ENCODE measurements around the gene ARL10.

Gene ARL10

DNA sequence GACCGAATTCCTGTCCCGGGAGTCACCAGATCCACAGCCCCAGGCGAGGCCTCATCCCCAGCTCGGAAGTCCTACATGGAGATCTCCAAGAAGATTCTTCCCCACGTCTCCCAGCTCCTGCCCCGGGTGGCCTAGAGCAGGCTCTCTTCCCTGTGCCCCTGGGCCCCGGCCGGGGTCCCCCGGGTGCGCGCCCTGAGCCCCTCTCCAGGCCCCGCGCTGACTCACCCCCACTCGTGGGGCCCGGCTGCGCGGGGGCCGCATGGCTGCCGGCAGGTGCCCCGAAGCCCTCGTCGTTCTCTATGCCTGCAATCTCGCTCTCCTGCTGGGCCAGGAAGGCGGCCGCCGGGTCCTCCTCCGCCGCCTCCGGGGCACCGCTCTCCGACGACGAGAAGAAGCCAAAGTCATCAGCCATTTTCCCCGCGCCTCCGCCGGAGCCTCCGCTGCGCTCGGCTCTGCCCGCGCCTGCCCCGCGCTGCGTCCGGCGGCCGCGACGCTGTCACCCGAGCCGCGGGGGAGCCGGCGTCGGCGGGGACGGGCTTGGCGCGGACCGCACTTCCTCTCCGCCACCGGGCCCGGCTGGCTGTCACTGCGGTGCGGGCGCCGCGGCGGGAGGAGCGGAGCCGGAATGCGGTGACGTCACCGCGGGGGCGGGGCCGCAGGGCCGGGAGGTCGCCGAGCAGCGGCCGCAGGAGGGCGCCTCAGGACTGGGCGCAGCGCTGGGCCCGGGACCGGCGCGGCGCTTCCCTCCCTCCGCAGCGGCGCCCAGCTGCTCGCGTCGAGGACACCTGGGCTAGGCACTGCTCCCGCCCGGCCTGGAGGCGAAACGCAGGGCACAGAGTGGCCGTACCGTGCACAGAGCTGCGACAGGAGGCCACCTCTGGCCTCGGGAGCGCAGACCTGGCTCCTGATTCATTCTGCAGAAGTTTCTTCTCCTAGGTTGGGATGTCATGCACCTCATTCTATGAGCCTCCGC is 51.0 kb downstream of the ARL10 start, which contains the start of gene CLTB:
Gene CLTB, minus strand, starts transcription at position 588 of the 973 bp plus-strand sequence. Its CDS starts 176 bp downstream, at position 412.
- TF ChIP-seq GATA1 (IDR thresholded peaks at IDR 0.05; ENCODE audit: low read depth, low read length) (no peak), POLR2A (IDR thresholded peaks at IDR 0.05; ENCODE audit: low read length) (peak; percentile 68)
- DNase-seq, result peak; percentile 91 to 96

- no peak for TF ChIP-seq POLR2A (IDR thresholded peaks at IDR 0.05; ENCODE audit: low read length)
- no peak for TF ChIP-seq GATA1 (IDR thresholded peaks at IDR 0.05; ENCODE audit: low read depth, low read length)
- DNase-seq, result no peak
These were observed 51.7 kb downstream of the ARL10 start for GRCh38 chr5:176416965-176417364.

DNA sequence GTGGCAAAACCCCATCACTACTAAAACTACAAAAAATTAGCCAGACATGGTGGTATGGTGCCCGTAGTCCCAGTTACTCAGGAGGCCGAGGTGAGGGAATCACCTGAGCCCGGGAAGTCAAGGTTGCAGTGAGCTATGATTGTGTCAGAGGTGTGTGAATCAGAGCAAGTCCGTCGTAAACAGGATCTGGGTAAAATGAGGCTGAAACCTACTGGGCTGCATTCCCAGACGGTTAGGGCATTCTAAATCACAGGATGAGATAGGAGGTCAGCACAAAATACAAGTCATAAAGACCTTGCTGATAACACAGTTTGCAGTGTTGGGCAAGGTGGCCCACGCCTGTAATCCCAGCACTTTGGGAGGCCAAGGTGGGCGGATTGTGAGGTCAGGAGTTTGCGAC is 53.0 kb downstream of the ARL10 start:
- TF ChIP-seq POLR2A (IDR thresholded peaks at IDR 0.05; ENCODE audit: low read length), result no peak
- no peak for TF ChIP-seq GATA1 (IDR thresholded peaks at IDR 0.05; ENCODE audit: low read depth, low read length)
- DNase-seq, result no peak

DNA sequence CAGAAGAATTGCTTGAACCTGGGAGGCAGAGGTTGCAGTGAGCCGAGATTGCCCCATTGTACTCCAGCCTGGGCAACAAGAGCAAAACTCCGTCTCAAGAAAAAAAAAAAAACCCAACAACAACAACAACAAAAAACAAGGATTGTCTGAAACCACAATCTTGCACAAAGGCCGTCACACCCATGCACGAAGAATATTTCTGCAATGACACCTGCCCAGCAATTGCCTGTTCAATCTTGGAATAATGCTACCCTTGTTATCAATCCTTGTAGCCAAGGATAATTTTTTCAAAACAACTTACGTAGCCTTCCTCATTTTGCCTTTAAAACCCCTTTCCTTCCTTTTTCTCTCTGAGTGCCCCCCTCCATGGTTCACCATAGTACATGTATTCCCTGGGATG is 54.8 kb downstream of the ARL10 start:
- no peak for DNase-seq
- TF ChIP-seq GATA1 (IDR thresholded peaks at IDR 0.05; ENCODE audit: low read depth, low read length) (no peak), POLR2A (IDR thresholded peaks at IDR 0.05; ENCODE audit: low read length) (no peak)

DNA sequence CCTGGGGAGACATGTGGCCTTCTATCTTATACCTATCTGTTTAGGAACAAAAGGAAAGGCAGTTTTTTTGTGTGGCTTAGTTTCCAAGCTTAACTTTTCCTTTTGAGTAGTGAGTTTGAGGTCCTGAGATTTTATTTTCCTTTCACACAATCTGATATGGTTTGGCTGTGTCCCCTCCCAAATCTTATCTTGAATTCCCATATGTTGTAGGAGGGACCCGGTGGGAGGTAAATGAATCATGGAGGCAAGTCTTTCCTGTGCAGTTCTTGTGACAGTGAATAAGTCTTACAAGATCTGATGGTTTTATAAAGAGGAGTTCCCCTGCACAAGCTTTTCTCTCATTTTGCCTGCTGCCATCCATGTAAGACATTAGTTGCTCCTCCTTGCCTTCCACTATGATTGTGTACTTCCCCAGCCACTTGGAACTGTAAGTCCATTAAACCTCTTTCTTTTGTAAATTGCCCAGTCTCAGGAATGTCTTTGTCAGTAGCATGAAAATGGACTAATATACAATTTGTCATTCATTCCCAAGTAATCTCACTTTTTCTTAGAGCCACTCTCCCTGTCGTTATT is 55.8 kb downstream of the ARL10 start:
- TF ChIP-seq POLR2A (IDR thresholded peaks at IDR 0.05; ENCODE audit: low read length) (no peak), GATA1 (IDR thresholded peaks at IDR 0.05; ENCODE audit: low read depth, low read length) (no peak)

DNA sequence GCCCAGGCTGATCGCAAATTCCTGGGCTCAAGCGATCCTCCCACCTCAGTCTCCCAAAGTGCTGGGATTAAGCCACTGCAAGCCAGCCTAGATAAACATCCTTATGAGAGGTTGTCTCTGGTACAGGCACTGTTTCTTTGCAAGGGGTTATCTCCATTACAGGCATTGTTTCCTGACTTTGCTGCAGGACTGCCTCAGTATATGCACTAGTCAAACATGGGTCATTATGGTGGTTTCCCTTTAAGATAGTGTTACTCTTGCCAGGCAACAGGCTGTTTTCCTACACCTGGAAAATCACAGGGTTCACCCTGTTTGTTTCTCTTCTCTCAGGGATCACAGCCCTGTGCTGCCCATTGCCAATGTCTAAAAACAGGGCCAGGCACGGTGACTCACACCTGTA is 58.9 kb downstream of the ARL10 start:
- TF ChIP-seq POLR2A (IDR thresholded peaks at IDR 0.05; ENCODE audit: low read length) (no peak), GATA1 (IDR thresholded peaks at IDR 0.05; ENCODE audit: low read depth, low read length) (no peak)
- DNase-seq, result no peak

More for the DNA sequence above, 55.8 kb downstream of the ARL10 start:
- no peak for DNase-seq

- no peak for TF ChIP-seq POLR2A (IDR thresholded peaks at IDR 0.05; ENCODE audit: low read length)
- TF ChIP-seq GATA1 (IDR thresholded peaks at IDR 0.05; ENCODE audit: low read depth, low read length), result no peak
- DNase-seq, result no peak
These were observed 59.9 kb downstream of the ARL10 start for GRCh38 chr5:176425138-176425537.

DNA sequence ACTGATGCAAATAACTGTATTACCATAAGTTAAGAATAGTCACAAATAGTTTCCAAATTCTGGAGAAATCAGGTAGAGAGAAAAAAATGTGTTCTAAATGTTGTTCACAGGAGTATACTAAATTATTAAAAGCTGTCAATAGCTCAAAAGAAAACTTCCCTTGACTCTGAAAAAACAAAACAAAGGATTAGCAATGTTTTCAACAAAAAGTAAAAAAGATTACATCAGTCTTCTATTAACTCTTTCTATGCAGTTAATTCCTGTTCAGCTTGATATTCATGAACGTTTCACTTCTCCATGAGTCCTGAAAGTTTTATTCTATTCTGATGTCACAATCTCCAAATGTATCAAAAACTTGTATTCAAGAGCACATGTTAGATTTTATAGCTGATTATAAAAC is 60.5 kb downstream of the ARL10 start:
- TF ChIP-seq GATA1 (IDR thresholded peaks at IDR 0.05; ENCODE audit: low read depth, low read length) (no peak), POLR2A (IDR thresholded peaks at IDR 0.05; ENCODE audit: low read length) (no peak)
- DNase-seq, result no peak

DNA sequence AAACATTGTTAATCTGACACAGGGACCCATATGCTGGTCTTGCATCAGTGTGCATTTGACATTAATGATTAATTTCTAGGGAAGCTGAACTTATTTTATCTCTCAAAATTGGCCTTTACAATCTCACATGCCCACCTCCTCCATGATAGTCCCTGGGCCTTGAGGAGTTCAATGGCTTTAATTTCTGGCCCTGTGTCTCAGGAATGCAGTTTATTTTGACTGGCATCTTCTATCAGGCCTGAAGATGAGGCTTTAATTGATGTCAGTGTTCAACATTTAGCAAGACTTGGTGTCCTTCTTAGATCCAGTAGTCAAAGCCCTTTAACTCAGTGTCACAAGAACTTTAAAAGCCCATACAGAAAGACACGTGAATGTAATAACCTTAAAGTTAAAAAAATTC is 61.6 kb downstream of the ARL10 start:
- TF ChIP-seq GATA1 (IDR thresholded peaks at IDR 0.05; ENCODE audit: low read depth, low read length), result no peak
- TF ChIP-seq POLR2A (IDR thresholded peaks at IDR 0.05; ENCODE audit: low read length), result no peak
- DNase-seq, result no peak

GRCh38 chr5:176427971-176428370 is 62.7 kb downstream of the ARL10 start:
- no peak for TF ChIP-seq GATA1 (IDR thresholded peaks at IDR 0.05; ENCODE audit: low read depth, low read length)
- no peak for TF ChIP-seq POLR2A (IDR thresholded peaks at IDR 0.05; ENCODE audit: low read length)

GRCh38 chr5:176429972-176430371 is 64.7 kb downstream of the ARL10 start:
- no peak for DNase-seq
- TF ChIP-seq POLR2A (IDR thresholded peaks at IDR 0.05; ENCODE audit: low read length) (no peak), GATA1 (IDR thresholded peaks at IDR 0.05; ENCODE audit: low read depth, low read length) (no peak)

More at GRCh38 chr5:176427971-176428370, 62.7 kb downstream of the ARL10 start:
- no peak for DNase-seq

Measured in erythroblast (primary cell).